TTC549 (cell line): ENCODE measurements around the gene GNAQ.

Experiments used
- FAIRE-seq: peaks from 2 replicates; lab custom pipeline; 2012; peaks lifted over from hg19 to GRCh38; lab: Jason Lieb, UNC

Gene GNAQ

DNA sequence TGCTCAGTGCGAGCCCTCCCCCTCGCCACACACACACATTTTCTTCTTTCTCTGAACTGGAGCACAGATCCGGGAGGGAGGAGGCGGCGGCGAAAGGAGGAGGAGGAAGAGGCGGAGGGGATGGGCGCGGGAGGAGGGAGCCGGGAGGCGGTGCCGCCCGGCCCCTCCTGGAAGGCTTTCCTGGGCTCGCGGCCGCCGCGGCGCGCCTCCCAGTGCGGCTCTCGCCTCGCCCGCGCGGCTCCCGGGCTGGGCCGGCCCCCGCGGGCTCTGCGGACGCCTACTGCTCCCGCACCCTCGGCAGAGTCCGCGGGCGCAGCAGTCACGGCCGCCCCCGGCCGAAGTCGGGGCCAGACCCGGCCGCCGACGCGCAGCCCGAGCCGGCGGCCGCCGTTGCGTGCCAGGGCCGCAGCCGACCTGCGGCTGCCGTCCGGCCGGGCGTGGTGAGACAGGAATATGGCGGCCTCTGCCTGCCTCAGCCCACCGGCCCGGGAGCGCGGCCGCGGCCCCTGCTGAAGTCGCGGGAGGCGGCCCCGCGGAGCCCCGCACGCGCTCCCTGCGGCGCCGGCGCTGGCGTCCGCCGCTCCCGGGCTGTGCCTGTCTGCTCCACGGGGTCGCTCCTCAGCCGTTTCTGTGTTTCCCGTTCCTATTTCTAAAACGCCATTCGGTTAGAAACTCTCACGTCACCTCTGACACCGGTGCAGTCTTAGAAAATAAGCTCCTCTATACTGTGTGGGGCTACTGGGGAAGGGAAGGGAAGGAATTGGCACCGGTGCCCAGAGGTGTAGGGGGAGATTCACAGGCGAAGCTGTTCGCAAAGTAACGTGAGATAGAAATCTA is 500 bp upstream of the GNAQ start:
- no peak for FAIRE-seq

DNA sequence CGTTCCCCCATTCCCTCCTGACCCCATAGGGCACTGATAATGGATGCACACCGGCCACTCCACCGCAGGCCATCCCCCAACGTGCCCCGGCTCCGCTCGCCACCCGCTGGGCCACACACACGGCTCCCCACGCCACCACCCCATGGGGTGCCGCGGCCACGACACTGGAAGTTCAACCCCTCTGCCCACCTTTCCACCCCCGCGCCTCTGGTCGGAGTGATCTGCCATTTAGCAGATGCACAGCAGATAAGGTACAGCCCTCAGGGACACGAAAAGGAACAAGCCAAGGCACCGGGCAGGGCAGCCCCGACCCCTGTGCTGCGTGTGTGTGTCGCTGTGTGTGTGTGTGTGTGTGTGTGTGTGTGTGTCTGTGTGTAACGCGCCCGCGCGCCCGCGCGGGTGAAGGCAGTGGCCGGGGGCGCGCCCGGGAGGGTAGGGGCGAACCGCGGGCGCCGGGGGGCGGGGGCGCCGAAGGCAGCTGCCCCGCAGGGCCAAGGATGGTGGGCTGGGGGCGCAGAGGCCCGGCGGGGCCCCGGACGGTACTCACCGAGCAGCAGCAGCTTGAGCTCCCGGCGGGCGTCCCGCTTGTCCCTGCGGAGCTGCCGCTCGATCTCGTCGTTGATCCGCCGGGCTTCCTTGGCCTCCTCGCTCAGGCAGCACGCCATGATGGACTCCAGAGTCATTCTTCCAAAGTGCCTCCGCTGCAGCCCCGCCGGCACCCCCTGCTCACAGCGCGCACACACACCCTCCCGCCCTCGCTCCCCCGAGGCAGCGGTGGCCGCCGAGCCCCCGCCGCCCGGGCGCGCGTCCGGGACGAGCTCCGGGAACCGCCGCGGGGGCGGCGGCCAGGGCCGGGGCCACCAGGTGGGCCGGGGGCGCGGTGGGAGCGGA is 813 bp downstream of the GNAQ start:
- FAIRE-seq = no peak

DNA sequence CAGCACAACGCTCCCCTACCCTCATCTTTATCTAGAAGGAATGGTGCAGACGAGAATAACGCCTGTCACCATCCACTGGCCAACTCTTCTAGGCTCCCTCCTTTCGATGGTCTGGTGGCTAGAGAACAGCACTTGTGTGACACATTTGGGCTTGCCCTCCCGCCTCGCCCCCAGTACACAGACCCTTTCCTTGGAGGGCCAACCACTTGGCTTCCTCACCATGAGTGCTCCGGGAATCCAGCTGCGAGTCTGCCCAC is 1.4 kb downstream of the GNAQ start:
- FAIRE-seq = no peak

DNA sequence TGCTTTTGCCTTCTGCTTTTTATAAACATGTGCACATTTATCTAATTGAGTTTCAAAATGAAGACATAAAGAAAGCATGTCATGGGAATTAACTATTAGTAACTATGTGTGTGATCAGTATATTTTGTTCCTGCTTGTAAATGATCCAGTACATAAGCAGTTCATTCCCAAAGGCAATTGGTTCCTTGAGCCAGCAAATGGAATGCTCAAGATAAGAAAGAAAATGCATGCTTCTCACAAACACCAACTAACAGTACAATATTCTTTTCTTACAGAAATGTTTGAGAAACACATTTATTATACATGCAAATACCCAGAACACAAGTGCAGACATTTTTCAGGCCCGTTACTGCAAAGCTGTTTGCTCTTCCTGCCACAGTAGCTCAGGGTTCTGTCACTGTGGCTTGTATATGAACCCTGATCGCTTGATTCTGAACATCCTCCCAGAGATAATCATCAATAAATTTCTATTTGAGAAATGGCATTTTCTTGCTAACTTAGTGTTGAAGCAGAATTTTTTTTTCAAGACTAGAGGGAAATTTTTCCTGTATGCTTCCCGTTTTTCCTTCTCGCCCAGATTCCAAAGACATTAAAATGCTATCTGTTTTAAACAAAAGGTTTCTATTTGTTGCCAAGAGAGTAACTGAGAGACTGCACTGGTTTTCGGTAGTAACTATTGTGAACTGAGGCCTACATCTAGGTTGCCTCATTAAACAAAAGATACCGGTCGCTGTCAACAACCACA is 1.9 kb downstream of the GNAQ start:
- FAIRE-seq = no peak

DNA sequence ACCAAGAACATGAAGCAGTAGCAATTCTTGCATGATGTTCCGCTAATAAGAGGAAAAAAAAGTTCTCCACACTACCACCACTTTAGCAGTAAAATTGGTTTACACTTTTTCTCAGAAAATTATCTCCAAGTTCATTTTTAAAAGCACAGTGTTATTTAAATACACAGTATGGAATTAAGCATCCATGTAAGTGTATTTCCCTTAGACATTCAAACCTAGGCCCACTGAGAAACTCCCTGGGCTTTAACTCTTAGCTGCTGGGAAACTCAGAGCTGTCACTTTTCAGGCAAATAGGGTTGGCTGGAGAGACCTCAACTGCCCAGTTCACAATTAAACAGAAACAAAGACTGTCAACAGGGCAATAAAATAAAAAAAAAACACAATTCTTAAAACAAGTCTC is 2.7 kb downstream of the GNAQ start:
- FAIRE-seq = no peak

DNA sequence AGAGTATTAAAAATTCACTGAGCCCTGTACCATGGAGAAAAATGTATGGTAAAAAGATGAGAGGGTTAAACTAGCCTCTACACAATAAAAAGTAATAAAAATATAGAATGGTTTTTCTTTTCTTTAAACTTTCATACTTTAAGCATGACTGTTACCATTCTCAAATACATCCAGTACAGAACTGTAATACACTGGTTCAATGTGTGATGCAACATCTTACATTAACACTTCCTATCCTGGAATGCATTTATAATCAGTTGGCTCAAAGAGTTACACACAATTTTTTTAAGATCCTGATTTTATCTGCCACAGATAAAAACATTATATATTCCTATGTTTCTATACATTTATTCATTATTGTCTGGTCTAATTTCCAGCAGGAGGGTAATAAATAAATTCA is 4.7 kb downstream of the GNAQ start:
- no peak for FAIRE-seq

DNA sequence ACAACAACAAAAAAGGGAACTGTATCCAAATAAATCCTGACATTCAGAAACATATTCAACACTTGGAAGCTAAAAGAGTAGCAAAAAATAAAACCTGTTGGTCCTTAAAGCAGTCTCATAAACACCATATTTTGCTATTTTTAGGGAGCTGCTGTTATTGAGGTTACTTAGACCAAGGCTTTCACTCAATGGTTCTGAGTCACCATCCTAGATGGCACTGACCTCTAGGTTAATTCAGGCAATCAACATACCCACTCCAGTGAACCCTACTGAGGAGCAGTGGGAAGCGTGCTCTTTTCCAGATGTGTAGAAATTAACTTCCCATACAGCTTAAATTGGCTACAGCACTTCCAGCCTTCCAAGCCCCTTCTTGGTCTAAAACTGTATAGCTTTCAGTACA is 5.2 kb downstream of the GNAQ start:
- FAIRE-seq = no peak

DNA sequence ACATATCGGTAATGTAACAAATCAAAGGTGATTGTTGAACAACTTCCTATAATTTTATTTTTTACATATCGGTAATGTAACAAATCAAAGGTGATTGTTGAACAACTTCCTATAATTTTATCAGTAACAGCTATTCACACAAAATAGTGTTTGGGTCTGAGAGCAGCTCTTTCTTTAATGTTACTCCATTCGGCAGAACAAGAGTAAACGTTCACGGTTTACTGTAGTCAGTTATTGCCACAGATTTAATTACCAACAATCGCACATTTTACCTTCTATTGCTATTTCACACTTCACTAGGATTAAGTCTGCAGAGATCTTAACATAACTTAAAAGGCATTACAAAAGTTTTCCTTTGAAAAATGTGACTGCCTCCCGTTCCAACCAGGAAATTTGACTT is 6.4 kb downstream of the GNAQ start:
- no peak for FAIRE-seq

DNA sequence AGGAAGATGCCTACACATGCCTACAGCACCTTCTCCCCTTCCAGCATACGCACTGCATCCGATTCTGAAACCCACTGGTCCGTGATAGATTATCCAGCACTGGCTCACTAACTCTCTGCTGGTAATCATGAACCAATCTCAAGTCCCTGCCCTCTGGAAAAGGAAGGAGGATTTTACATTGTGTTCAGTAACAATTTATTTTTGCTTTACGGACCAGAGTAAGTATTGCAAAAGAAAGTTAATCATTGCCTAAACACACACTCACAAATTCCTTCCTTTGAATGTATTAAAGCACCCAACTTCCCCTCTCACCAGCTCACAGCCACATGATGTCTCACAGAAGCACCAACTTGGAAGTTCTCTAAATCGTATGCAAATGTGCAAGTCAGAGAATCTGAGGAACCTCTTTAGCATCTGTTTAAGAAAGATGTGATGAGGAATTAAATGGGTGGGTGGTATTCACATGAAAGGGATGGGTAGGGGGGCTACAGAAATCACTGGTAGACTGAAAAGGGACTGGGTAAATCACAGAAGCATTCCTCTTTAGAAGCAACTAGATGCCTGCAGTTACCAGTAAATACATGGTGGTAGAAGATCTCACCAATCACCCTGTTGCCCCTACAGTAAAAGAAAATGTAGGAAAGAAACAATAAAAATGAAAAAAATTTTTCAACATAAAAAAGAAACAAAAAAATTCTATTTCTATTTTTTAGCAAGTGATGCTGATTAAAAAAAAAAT is 8.4 kb downstream of the GNAQ start:
- no peak for FAIRE-seq

DNA sequence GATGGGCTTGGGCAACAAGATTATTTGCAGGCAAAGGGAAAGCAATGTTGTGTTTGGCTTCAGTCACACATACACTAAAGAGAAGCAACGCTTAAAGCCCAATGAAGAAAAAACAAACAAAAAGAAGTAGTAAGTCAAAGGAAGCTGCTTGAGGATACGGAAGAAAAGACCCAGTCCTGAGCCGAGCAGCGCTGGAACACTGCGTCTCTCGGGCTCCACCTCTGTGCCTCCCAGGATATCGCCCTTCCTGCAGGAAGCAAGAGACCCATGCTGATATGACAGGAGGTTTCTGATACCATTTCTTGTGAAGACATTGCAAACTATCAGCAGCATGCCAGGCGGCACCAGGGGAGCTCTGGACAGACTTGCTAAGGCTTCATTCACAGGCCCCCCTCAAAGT is 9.9 kb downstream of the GNAQ start:
- FAIRE-seq = no peak

DNA sequence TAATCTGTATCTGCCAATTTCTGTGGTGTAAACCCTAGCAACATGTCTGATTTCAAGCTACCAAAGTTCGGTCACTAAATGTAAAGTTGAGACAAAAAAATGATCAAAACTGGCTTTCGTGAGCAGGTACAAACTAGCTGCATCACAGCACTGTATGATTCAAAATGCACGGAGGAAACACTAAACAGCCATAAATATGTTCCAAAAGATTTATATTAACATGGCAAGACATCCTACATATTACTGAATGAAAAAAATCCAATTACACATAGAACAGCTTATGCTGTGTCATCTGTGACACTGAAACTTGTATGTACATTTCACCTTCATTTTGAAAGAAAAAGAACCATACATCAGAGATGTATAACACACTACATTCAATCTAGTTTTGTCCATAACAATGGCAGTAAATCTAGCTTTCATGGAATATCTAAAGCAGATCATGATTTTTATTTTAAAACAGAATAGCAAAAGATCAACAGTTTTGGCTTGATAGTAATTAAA is 14.4 kb downstream of the GNAQ start:
- no peak for FAIRE-seq

DNA sequence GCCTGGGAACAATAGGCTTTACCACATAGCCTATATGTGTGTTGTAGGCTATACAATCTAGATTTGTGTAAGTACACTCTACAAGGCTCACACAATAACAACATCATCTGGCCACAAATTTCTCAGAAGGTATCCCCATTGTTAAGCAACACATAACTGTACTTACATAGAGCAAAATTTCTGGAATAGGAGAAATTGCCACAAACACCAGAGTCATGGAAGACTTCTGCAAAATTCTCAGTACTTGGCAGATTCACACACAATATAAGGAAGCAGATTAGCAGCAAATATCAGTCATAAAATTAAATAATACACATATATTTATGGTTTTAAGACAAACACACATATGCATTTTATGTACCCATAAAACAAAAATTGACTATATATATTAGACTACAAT is 16.4 kb downstream of the GNAQ start:
- no peak for FAIRE-seq

DNA sequence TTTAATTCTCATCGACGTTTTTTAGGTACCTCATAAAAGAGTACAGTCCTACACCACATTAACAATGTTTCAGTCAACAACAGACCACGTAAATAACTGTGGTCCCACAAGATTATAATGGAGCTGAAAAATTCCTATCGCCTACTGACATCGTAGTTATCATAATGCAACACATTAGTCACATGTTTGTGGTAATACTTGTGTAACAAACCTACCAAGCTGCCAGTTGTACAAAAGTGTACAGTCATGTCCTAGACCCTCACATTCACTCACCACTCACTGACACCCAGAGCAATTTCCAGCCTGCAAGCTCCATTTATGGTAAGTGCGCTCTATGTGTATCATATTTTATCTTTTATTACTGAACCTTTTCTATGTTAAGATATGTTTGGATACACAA is 16.8 kb downstream of the GNAQ start:
- no peak for FAIRE-seq

DNA sequence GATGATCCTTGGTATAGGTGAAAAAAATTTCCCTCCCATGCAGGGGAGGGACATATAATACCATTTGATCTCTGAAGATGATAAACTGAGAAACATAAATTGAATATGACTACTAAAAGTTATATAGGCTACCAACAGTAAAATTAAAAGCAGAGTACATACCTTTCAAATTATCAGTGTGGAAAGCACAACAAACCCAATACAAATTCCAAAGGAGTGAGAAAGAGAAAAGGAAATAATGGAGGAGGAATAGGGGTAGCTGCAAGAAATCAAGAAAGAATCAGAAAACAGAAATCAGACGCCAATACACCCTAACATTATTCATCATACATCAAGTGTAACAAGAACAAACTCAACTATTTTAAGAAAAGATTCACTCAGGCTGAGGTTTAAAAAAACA is 17.7 kb downstream of the GNAQ start:
- no peak for FAIRE-seq

DNA sequence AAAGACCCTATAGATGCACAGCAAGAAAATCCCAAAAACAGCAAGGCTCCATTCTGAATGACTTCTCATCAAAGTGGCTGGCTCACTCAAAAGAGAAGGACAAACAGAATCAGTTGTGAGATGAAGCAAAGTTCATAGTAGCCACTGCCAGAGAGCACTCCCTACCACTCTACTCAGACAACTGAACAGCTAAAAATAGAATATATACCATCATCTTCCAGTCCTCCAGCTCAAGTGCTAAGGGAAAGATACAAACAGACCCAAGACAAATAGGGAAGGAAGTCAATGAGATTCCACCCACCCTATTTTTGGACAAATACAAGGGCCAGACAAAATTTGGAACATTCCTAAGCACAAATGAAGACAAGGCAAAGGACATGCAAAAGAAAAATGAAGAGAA is 20.6 kb downstream of the GNAQ start:
- no peak for FAIRE-seq

DNA sequence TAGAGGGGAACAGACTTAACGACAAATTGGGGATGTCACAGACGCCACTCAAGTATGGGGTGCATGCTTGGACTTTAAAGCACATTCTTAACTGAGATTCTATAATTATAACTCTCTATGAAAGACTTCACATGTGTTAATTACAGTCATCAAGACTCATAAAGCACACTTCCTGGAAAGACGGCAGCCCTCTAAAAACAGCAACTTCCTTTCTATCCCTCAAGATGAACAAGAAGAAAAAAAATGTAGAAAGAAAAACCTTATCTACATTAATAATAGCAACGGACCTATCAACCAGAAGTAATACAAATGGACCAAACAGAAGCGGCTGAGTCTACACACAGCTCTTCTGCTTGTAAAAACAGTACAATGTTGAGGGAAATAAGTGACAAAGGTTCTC is 21.2 kb downstream of the GNAQ start:
- FAIRE-seq = no peak

DNA sequence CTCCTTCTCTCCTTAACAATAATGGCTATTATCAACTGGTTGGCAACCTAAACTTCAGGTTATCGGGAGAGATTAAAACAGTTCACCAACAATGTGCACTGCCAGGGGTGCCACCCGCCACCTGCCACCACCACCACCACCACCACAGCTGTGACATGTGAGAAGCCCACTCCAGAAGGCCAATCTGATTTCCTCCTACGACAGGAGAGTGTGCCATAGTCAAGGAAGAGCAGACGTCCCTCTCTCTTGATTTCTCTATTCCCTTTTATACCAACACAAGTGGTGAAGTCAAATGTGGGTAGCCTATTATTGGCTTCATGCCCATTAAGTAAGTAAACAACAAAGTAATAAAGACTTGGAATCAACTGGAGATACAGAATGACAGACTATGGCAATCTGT is 22.4 kb downstream of the GNAQ start:
- FAIRE-seq = no peak

DNA sequence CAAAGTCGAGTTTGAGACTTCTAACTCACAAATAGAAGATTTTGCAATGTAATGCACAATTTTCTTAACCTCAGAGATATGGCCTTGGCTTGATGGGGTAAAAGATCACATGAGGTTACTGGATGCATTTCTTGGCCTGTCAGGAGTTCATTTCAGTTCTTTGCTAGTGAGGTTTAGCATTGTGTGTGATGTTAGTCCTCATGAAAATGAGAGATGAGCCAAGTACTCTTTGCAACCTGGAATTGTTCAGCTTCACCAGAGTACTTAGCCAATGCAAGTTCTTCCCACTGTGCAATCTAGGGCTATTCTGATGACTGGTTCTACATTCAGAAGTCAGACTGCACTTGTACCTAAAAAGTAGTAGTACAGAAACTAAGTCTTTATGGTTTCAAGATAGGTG is 24.9 kb downstream of the GNAQ start:
- no peak for FAIRE-seq

DNA sequence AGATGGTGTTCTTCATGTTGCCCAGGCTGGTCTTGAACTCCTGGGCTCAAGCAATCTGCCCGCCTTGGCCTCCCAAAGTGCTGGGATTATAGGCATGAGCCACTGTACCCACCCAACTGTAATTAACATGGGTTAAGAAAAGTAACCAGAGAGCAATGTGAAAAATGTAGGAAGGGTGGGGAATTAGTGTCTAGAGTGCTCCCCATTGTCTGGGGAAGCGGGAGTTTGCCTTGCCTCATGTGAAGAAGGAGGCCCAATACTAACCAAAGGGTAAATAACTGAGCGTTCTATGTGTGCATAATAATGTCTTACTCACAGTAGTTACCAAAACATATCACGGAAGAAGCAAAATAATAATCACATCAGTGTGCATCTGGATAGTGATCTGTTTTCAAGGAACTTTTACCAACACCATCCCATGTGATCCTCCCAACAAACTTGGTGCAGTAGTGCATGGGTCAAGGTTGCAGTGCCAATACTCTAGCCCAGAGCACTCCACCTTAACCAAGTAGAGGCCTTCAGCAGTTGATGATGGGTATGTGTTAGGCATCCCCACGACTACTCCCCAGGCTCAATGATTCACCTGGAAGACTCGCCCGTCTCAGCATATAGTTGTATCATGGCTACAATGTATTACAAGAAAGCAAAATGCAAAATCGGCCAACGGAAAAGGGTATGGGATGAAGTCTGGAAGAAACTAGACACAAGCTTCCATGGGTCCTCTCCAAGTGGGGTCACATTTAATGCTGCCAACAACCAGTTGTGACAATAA is 26.2 kb downstream of the GNAQ start:
- no peak for FAIRE-seq

DNA sequence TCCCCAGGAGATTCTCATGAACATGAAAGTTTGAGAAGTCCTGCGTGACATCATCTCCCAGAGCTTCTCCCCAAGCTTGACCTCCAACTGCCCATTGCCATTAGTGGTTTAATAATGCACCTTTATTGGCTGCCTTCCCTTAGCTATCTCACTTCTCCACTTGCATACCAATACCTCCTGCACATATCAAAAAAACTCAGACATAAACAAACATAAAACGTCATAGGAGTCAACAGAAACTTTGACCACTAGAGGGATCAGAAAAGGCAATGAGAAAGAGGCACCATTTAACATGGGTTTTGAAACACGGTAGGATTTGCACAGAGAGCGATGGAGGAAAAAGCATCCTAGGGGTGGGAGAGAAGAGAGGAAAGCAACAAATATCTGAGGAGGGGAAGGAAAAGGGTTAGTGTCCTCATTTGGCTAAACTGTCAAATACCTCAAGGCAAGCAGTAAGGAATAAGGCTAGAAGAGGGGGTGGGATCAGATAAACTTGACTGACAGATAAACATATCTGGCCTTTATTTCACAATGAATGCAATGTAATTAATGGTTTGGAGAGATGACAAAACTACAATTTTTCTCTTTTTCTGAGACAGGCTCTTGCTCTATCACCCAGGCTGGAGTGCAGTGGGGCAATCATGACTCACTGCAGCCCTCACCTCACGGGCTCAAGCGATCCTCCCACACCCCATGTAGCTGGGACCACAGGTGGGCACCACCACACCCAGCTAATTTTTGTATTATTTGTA is 27.0 kb downstream of the GNAQ start:
- FAIRE-seq = no peak

DNA sequence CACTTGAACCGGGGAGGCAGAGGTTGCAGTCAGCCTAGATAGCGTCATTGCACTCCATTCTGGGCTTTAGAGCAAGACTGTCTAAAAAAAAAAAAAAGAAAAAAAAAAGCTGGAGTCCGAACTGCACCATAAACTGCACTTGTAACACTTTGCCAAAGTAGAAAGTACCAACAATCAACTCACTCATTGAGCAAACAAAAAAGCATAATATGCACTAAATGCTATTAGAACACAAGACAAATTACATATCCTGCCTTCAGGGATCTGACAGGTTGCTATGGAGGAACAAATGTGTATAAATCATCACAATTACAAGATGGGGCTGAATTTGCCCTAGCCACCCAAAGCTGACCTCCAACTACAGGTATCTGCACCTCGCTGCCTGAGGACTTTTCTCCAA is 27.9 kb downstream of the GNAQ start:
- FAIRE-seq = no peak
